Measurements from ENCODE around the gene ADARB2. TPM values are rescaled to one million over a fixed set of nuclear protein-coding genes. Genes with fewer than 3 reads are reported as not detected.

Gene ADARB2
- total and polyA plus RNA-seq, 4 donors = under 0.01 to 0.79 TPM; not detected in 2

DNA sequence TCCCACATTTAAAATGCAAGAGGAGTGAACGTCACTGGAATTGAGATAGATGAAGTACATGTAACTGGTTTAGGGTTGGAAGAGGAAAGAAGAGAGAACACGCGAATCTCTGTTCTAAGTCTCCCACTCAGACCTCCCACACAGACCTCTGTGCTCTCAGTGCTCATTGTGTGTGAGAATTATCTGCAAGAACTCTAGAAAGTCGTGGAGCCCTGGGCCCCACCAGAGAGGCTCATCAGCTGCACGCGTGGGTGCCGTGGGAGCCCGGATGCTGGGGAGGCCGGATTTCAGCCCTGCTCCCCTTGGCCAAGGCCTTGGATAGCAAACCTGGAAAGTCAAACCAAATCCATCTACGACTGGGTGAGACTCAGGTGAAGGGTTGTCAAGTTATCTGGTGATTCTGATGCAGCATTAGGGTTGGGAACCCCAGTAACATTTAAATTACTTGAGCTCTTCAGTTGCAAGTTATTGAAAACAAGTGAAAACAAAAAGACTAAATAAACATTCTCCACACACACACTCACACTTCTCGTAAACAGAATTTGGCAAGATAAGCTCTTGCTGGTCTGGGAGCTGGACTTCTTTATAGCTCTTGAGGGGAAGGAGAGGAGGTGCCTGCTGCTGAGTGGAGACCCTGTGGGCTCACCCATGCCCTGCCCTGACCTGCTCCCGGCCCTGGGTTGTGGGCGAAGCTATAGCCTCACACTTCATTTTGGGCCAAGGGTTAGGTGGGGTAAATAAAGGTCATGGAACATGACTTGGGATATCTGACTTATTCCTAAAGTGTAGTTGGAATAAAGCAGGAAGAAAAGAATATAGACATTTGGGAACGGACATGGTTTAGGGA lies 250.3 kb downstream of the ADARB2 start:
- intact Hi-C loops (cut with DNase I) = no loop called here
- H3K4me3 ChIP-seq (ENCODE audit: low read length in 2 of 2) = no peak overlapping the region
- ATAC-seq (ENCODE audit: low FRiP score) = no peak
- H3K36me3 ChIP-seq (ENCODE audit: control insufficient read depth in 1 of 2, insufficient read depth in 2 of 2, low read length in 1 of 2) = no peaks in the 10 kb centered on the region
- H3K27ac ChIP-seq (ENCODE audit: low read depth in 1 of 2, low read length in 2 of 2) = no peak overlapping the region
- no peak for DNase-seq
- no peaks in the 10 kb centered on the region for H3K27me3 ChIP-seq (ENCODE audit: control insufficient read depth in 1 of 2, insufficient read depth in 2 of 2, low read length in 1 of 2)
- whole genome bisulfite sequencing, 2 donors = 84 to 85% methylated on average over 14 of the region's 14 CpGs
- H3K4me1 ChIP-seq (ENCODE audit: control insufficient read depth in 1 of 2, insufficient read depth in 2 of 2, low read length in 2 of 2) = no peaks in the 10 kb centered on the region
- H3K9me3 ChIP-seq (ENCODE audit: control insufficient read depth, low read length) = peaks cover 2% of the 10 kb centered on the region

DNA sequence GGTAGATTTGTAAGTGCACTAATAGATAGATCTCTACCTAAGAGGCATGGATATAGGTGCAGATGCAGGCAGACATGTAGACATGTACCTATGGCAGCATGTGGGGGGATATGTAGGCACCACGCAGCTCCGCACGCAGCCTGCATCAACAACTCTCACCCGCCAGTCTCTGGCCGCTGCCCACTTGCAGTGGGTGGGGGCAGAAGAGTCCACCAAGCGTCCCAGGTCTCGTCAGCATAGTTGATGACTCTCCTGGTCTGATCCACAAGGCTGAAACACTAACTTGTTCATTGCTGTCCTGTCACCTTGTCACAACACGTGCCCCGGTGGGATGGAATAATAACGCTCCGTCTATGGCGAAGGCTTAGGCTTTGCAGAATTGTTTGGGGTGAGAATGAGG lies 252.0 kb downstream of the ADARB2 start:
- intact Hi-C loops (cut with DNase I) = no loop called here
- Histone ChIP-seq H3K4me1 (ENCODE audit: control insufficient read depth in 1 of 2, insufficient read depth in 2 of 2, low read length in 2 of 2) (no peaks in the 10 kb centered on the region), H3K36me3 (ENCODE audit: control insufficient read depth in 1 of 2, insufficient read depth in 2 of 2, low read length in 1 of 2) (no peaks in the 10 kb centered on the region), H3K27ac (ENCODE audit: low read depth in 1 of 2, low read length in 2 of 2) (no peak overlapping the region), H3K4me3 (ENCODE audit: low read length in 2 of 2) (no peak overlapping the region), H3K9me3 (ENCODE audit: control insufficient read depth, low read length) (peaks cover 2% of the 10 kb centered on the region), H3K27me3 (ENCODE audit: control insufficient read depth in 1 of 2, insufficient read depth in 2 of 2, low read length in 1 of 2) (no peaks in the 10 kb centered on the region)
- DNase-seq = no peak
- ATAC-seq (ENCODE audit: low FRiP score) = no peak
- 89 to 91% methylated on average over 12 of the region's 12 CpGs for WGBS, 2 donors

DNA sequence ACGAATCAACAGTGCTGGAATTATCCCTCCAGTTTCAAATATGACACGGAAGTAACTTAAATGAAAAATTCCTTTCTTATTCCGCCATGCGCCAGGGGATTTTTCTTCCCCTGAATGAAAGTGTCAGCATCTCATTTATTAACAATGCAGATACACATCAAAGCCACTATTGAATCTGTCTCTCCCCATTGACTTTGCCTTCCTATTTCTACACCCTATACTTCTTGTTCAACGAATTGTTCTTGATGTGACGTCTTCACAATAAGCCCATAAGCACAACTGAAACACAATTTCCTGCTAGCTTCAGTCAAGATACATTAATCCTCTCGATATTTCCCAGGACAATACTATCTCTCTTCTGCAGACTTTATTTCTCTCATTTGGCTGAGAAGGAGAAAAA lies 253.5 kb downstream of the ADARB2 start:
- Histone ChIP-seq H3K4me1 (ENCODE audit: control insufficient read depth in 1 of 2, insufficient read depth in 2 of 2, low read length in 2 of 2) (no peaks in the 10 kb centered on the region), H3K27ac (ENCODE audit: low read depth in 1 of 2, low read length in 2 of 2) (no peak overlapping the region), H3K4me3 (ENCODE audit: low read length in 2 of 2) (no peak overlapping the region), H3K9me3 (ENCODE audit: control insufficient read depth, low read length) (peaks cover 2% of the 10 kb centered on the region), H3K27me3 (ENCODE audit: control insufficient read depth in 1 of 2, insufficient read depth in 2 of 2, low read length in 1 of 2) (no peaks in the 10 kb centered on the region), H3K36me3 (ENCODE audit: control insufficient read depth in 1 of 2, insufficient read depth in 2 of 2, low read length in 1 of 2) (no peaks in the 10 kb centered on the region)
- DNase-seq (no peak), ATAC-seq (ENCODE audit: low FRiP score) (no peak)
- intact Hi-C loops (cut with DNase I) = no loop called here
- 47 to 53% methylated on average over 7 of the region's 7 CpGs for WGBS, 2 donors

DNA sequence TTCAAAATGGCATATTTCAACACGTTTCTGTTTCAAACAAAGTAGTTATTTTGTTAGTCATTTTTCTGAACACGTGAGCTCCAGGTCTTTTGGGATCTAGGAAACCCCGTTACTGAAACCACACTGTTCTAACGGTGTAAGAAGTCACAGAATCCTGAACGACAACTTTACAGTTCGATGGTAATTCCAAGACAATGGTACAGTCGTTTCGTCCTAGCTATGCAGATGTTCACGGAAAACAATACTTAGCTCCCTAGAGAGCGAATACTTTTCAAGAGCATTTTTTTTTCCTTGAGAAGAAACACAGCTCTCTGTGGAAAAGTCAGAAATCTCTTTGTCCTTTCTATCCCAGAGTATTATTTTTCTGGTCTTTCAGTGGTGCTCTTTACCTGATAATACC lies 254.1 kb downstream of the ADARB2 start:
- WGBS, 2 donors = 31 to 37% methylated on average over 10 of the region's 10 CpGs
- H3K4me1 ChIP-seq (ENCODE audit: control insufficient read depth in 1 of 2, insufficient read depth in 2 of 2, low read length in 2 of 2) = no peaks in the 10 kb centered on the region
- no peak overlapping the region for H3K4me3 ChIP-seq (ENCODE audit: low read length in 2 of 2)
- H3K27ac ChIP-seq (ENCODE audit: low read depth in 1 of 2, low read length in 2 of 2) = no peak overlapping the region
- DNase-seq (no peak), ATAC-seq (ENCODE audit: low FRiP score) (no peak)
- no peaks in the 10 kb centered on the region for H3K36me3 ChIP-seq (ENCODE audit: control insufficient read depth in 1 of 2, insufficient read depth in 2 of 2, low read length in 1 of 2)
- peaks cover 2% of the 10 kb centered on the region for H3K9me3 ChIP-seq (ENCODE audit: control insufficient read depth, low read length)
- intact Hi-C loops (cut with DNase I) = no loop called here
- H3K27me3 ChIP-seq (ENCODE audit: control insufficient read depth in 1 of 2, insufficient read depth in 2 of 2, low read length in 1 of 2) = no peaks in the 10 kb centered on the region

DNA sequence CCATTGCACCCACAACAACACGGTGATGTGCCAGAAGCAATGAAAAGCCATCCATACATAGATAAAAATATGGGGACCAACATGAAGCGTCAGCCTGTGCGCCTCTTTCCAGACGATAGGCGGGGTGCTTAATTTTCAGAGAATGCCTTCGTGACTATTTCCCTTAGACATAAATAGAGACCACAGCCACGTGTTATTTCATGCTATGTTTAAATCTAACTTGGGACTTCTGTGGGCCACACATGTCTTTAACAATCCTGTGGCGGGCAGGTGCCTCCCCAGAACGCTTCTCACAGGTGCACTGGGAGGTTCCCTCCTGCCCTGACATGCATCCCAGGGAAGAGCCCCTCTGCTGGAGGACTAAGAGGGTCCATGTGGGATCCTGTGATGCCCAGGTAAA lies 259.7 kb downstream of the ADARB2 start:
- Histone ChIP-seq H3K27me3 (ENCODE audit: control insufficient read depth in 1 of 2, insufficient read depth in 2 of 2, low read length in 1 of 2) (no peaks in the 10 kb centered on the region), H3K27ac (ENCODE audit: low read depth in 1 of 2, low read length in 2 of 2) (no peak overlapping the region), H3K4me3 (ENCODE audit: low read length in 2 of 2) (no peak overlapping the region), H3K36me3 (ENCODE audit: control insufficient read depth in 1 of 2, insufficient read depth in 2 of 2, low read length in 1 of 2) (no peaks in the 10 kb centered on the region), H3K4me1 (ENCODE audit: control insufficient read depth in 1 of 2, insufficient read depth in 2 of 2, low read length in 2 of 2) (no peaks in the 10 kb centered on the region), H3K9me3 (ENCODE audit: control insufficient read depth, low read length) (no peaks in the 10 kb centered on the region)
- intact Hi-C loops (cut with DNase I) = no loop called here
- ATAC-seq (ENCODE audit: low FRiP score) = no peak
- WGBS, 2 donors = 87 to 90% methylated on average over 9 of the region's 9 CpGs
- no peak for DNase-seq

DNA sequence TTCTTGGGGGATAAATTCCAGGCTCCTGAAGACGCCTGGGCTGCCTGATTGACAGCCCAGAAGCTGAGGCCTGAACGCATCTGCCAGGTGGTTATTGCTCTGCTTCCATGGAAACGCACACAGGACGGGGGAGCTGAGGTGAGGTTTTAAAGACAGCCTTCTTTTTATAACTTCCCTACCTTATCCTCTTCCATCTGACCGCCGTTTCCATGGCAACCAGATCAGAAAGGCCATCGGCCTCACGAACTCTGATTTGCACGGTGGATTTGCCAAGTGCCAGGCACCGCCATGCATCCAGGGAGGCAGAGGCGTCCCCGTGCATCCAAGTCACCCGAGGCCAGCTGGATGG lies 260.9 kb downstream of the ADARB2 start:
- H3K4me3 ChIP-seq (ENCODE audit: low read length in 2 of 2) = no peak overlapping the region
- no peaks in the 10 kb centered on the region for H3K4me1 ChIP-seq (ENCODE audit: control insufficient read depth in 1 of 2, insufficient read depth in 2 of 2, low read length in 2 of 2)
- whole genome bisulfite sequencing, 2 donors = 63 to 71% methylated on average over 13 of the region's 13 CpGs
- no peak overlapping the region for H3K27ac ChIP-seq (ENCODE audit: low read depth in 1 of 2, low read length in 2 of 2)
- intact Hi-C loops (cut with DNase I) = no loop called here
- no peaks in the 10 kb centered on the region for H3K36me3 ChIP-seq (ENCODE audit: control insufficient read depth in 1 of 2, insufficient read depth in 2 of 2, low read length in 1 of 2)
- no peaks in the 10 kb centered on the region for H3K9me3 ChIP-seq (ENCODE audit: control insufficient read depth, low read length)
- DNase-seq (no peak), ATAC-seq (ENCODE audit: low FRiP score) (no peak)
- H3K27me3 ChIP-seq (ENCODE audit: control insufficient read depth in 1 of 2, insufficient read depth in 2 of 2, low read length in 1 of 2) = no peaks in the 10 kb centered on the region

DNA sequence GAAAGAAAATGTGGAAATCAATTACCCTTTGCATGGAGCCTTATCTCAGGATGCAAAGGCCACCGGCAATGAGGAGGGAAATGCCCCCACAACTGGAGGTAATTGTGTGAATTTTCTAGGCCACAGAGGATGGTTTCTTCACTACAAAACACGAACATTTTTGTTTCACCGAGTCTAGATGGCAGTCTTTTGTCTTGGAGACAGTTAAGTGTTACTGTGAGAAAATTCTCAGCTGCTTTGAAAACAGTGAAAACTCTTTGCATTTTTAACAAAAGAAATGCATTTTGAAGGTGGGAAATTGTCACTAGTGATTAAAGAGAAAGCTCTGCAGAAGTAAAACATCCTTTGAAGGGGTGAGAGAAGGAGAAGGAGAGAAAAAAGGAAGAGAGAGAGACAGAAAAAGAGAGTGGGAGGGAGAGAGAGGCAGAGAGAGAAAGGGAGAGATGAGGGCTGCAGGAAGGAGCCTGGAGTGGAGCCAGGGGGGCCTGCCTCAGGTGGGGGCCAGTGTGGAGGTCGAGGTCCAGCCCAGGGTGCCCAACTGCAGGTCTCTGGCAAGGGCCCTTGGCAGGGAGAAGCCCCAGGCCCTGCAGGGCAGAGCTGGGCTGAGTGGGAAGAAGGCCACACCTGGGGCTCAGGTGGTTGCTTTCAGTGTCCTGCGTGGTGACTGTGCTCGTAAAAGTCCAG lies 261.4 kb downstream of the ADARB2 start:
- no peak for DNase-seq
- 21 to 26% methylated on average over 6 of the region's 6 CpGs for WGBS, 2 donors
- no peak overlapping the region for H3K4me3 ChIP-seq (ENCODE audit: low read length in 2 of 2)
- no peaks in the 10 kb centered on the region for H3K9me3 ChIP-seq (ENCODE audit: control insufficient read depth, low read length)
- intact Hi-C loops (cut with DNase I) = no loop called here
- no peak overlapping the region for H3K27ac ChIP-seq (ENCODE audit: low read depth in 1 of 2, low read length in 2 of 2)
- no peak for ATAC-seq (ENCODE audit: low FRiP score)
- H3K27me3 ChIP-seq (ENCODE audit: control insufficient read depth in 1 of 2, insufficient read depth in 2 of 2, low read length in 1 of 2) = no peaks in the 10 kb centered on the region
- no peaks in the 10 kb centered on the region for H3K4me1 ChIP-seq (ENCODE audit: control insufficient read depth in 1 of 2, insufficient read depth in 2 of 2, low read length in 2 of 2)
- no peaks in the 10 kb centered on the region for H3K36me3 ChIP-seq (ENCODE audit: control insufficient read depth in 1 of 2, insufficient read depth in 2 of 2, low read length in 1 of 2)

DNA sequence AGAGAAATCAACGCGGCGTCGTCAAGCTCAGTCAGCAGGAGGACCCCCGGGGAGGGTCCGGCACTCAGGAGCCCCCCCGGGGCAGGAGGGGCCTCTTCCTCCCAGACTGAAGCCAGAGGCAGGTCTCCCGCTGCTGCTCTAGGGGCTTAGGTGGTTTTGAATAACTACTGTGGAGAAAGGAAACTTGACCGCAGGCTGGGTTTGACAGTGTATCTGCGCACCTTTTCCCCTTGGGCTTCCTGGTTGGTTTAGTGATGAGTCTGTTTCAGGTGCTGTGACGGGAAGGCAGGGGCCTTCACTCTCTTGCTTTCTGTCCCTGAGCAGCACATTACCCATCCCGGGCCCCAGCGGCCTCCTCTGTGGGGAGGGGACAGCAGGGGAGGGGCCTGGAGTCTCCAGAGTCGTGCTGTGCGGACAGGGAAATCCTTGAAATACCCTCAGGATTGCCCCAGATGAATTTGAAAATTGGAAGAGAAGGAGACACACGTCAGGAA lies 262.2 kb downstream of the ADARB2 start:
- Histone ChIP-seq H3K27me3 (ENCODE audit: control insufficient read depth in 1 of 2, insufficient read depth in 2 of 2, low read length in 1 of 2) (no peaks in the 10 kb centered on the region), H3K4me3 (ENCODE audit: low read length in 2 of 2) (no peak overlapping the region), H3K4me1 (ENCODE audit: control insufficient read depth in 1 of 2, insufficient read depth in 2 of 2, low read length in 2 of 2) (no peaks in the 10 kb centered on the region), H3K36me3 (ENCODE audit: control insufficient read depth in 1 of 2, insufficient read depth in 2 of 2, low read length in 1 of 2) (no peaks in the 10 kb centered on the region), H3K9me3 (ENCODE audit: control insufficient read depth, low read length) (no peaks in the 10 kb centered on the region), H3K27ac (ENCODE audit: low read depth in 1 of 2, low read length in 2 of 2) (no peak overlapping the region)
- no peak for ATAC-seq (ENCODE audit: low FRiP score)
- 25 to 26% methylated on average over 16 of the region's 16 CpGs for WGBS, 2 donors
- no peak for DNase-seq
- intact Hi-C loops (cut with DNase I) = no loop called here

Measured in aorta (tissue), 5 donors.